A673 (cell line): Measurements from ENCODE around the gene SAYSD1.

Experiments used
- EZH2 ChIP-seq: fragments of 200-600 bp; sonication (generic); IDR thresholded peaks from 2 replicates; pipeline ENCODE4 v1.6.1; 2017; ENCODE audit warnings: borderline replicate concordance, low read depth, mild to moderate bottlenecking, mixed read lengths, antibody characterized with exemption, low read length; ENCODE audit not compliant: poor library complexity, severe bottlenecking
- TF ChIP-seq, protein P1 (sequence below): fragments of 300-800, 200-600 bp; sonication (generic); conservative IDR thresholded peaks from 2 replicates; pipeline ENCODE4 v1.5.1; 2017; ENCODE audit warnings: low read depth, mild to moderate bottlenecking, antibody characterized with exemption, low read length, moderate library complexity, mixed read lengths

DNA sequence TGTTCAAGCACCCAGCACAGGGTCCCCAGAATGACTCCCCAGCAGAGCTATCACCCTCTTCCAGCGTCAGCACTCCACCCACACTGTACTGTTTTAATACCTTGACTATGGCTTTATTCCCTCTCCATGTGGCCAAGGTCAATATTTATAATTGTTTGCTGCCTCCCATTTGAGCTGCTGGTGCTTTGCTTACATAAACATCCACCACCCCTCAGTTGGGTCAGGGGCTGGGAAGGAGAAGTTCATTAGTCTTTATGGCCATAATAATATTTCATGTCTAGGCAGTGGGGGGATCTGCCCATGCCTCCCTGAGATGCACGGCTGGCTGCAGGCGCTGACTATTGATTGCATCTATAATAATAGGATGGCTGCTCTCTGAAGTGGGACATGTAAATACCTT lies 41.8 kb upstream of the SAYSD1 start:
- no peak for TF ChIP-seq EZH2
- TF ChIP-seq, protein P1, sequence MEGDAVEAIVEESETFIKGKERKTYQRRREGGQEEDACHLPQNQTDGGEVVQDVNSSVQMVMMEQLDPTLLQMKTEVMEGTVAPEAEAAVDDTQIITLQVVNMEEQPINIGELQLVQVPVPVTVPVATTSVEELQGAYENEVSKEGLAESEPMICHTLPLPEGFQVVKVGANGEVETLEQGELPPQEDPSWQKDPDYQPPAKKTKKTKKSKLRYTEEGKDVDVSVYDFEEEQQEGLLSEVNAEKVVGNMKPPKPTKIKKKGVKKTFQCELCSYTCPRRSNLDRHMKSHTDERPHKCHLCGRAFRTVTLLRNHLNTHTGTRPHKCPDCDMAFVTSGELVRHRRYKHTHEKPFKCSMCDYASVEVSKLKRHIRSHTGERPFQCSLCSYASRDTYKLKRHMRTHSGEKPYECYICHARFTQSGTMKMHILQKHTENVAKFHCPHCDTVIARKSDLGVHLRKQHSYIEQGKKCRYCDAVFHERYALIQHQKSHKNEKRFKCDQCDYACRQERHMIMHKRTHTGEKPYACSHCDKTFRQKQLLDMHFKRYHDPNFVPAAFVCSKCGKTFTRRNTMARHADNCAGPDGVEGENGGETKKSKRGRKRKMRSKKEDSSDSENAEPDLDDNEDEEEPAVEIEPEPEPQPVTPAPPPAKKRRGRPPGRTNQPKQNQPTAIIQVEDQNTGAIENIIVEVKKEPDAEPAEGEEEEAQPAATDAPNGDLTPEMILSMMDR, result no peak
